PC-9 (cell line): ENCODE results near the gene UBE4A.
"Not testable (repeated sequence)": the region's sequence is repeated elsewhere in the genome, so short reads cannot be mapped to it uniquely, and the experiment has no call there.

Experiments
- CTCF ChIP-seq: fragments of 200-600 bp; sonication (generic); conservative IDR thresholded peaks from 2 replicates; pipeline ENCODE4 v1.6.1; 2017; ENCODE audit warnings: mixed run types, antibody characterized with exemption, mild to moderate bottlenecking, moderate library complexity
- EZH2 ChIP-seq: fragments of 200-600 bp; sonication (generic); IDR thresholded peaks from 2 replicates; pipeline ENCODE4 v1.8.0; 2017; ENCODE audit warnings: antibody characterized with exemption, low read depth

- TF ChIP-seq CTCF, EZH2: not testable (repeated sequence)
Measured at GRCh38 chr11:118402594-118402993, 43.2 kb downstream of the UBE4A start.
